GM15510 (cell line): ENCODE results near the gene NCAPG2.

ENCODE experiments used
- POLR2A ChIP-seq: IDR thresholded peaks from 3 replicates; pipeline ENCODE4 v1.6.1; 2011; ENCODE audit warnings: borderline replicate concordance; ENCODE audit not compliant: insufficient read length; ENCODE audit errors: extremely low read depth

NCAPG2 gene, protein sequence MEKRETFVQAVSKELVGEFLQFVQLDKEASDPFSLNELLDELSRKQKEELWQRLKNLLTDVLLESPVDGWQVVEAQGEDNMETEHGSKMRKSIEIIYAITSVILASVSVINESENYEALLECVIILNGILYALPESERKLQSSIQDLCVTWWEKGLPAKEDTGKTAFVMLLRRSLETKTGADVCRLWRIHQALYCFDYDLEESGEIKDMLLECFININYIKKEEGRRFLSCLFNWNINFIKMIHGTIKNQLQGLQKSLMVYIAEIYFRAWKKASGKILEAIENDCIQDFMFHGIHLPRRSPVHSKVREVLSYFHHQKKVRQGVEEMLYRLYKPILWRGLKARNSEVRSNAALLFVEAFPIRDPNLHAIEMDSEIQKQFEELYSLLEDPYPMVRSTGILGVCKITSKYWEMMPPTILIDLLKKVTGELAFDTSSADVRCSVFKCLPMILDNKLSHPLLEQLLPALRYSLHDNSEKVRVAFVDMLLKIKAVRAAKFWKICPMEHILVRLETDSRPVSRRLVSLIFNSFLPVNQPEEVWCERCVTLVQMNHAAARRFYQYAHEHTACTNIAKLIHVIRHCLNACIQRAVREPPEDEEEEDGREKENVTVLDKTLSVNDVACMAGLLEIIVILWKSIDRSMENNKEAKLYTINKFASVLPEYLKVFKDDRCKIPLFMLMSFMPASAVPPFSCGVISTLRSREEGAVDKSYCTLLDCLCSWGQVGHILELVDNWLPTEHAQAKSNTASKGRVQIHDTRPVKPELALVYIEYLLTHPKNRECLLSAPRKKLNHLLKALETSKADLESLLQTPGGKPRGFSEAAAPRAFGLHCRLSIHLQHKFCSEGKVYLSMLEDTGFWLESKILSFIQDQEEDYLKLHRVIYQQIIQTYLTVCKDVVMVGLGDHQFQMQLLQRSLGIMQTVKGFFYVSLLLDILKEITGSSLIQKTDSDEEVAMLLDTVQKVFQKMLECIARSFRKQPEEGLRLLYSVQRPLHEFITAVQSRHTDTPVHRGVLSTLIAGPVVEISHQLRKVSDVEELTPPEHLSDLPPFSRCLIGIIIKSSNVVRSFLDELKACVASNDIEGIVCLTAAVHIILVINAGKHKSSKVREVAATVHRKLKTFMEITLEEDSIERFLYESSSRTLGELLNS

GRCh38 chr7:158704524-158705233 is at the start of gene NCAPG2:
Gene NCAPG2, minus strand, starts transcription at chr7:158704804. Its CDS starts 2,905 bp downstream, at chr7:158701899.
- TF ChIP-seq POLR2A = peak; percentile 79

DNA sequence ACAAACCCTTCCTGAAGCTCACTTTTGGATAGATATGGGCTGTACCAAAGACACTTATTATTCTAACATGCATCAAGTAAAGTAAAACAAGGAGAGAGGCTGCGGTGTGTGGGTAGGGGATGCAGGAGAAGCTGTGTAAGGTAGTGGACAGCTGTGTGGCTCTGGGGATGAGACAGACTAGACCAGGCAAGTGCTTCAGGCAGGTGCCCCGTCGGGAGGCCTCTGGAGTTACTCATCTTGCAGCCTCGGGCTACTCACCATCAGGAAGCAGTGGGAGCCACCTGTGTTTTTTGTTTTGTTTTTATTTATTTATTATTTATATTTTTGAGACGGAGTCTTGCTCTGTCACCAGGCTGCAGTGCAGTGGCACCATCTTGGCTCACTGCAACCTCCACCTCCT is 49.3 kb upstream of the NCAPG2 start:
- TF ChIP-seq POLR2A = no peak

GRCh38 chr7:158751751-158752150 is 47.1 kb upstream of the NCAPG2 start:
- TF ChIP-seq POLR2A = no peak

- TF ChIP-seq POLR2A = no peak
These were observed 46.6 kb upstream of the NCAPG2 start for GRCh38 chr7:158751199-158751598.

- no peak for TF ChIP-seq POLR2A
These were observed 46.1 kb upstream of the NCAPG2 start for GRCh38 chr7:158750702-158751101.

- TF ChIP-seq POLR2A = no peak
These were observed 44.8 kb upstream of the NCAPG2 start for GRCh38 chr7:158749396-158749795.

DNA sequence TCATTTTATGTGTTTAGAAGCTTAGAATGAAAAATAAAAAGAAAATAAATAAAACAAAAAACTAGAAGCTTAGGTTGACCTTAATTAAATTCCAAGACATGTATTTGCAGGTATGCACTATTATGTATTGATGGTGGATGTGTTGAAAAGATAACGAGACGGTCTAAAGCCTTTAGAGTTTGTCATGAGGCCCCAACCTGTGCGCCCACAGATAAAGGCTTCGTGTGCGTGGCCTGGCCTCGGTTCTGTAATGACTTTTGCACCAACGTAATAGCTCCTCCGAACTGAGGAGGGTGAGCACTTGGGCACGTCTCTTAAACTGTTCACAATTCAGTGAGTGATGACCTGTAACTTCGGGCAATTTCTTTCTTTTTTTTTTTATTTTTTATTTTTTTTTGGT is 43.7 kb upstream of the NCAPG2 start:
- no peak for TF ChIP-seq POLR2A

DNA sequence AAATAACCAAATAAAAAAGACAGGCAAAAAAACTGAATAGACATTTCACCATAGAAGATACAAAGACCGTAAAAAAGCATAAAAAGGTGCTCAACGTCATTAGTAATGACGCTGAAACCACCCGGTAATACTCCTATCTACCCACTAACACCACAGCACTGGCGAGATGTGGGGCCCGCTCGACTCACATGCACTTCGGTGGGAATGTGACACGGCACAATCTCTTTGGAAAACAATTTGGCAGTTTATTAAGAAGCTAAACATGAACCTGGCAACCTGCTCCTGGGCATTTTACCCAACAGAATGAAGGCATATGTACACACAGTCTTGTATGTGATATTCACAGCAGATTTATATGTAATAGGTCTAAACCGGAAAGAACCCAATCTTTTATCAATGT is 42.8 kb upstream of the NCAPG2 start:
- TF ChIP-seq POLR2A = no peak

DNA sequence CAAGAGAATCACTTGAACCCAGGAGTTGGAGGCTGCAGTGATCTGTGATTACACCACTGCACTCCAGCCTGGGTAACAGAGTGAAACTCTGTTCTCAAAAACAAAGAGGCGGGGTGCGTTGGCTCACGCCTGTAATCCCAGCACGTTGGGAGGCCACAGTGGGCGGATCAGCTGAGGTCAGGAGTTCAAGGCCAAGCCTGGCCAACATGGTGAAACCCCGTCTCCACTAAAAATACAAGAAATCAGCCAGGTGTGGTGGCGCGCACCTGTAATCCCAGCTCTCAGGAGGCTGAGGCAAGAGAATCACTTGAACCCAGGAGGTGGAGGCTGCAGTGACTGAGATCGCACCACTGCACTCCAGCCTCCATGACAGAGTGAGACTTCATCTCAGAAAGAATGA is 42.4 kb upstream of the NCAPG2 start:
- TF ChIP-seq POLR2A = no peak

DNA sequence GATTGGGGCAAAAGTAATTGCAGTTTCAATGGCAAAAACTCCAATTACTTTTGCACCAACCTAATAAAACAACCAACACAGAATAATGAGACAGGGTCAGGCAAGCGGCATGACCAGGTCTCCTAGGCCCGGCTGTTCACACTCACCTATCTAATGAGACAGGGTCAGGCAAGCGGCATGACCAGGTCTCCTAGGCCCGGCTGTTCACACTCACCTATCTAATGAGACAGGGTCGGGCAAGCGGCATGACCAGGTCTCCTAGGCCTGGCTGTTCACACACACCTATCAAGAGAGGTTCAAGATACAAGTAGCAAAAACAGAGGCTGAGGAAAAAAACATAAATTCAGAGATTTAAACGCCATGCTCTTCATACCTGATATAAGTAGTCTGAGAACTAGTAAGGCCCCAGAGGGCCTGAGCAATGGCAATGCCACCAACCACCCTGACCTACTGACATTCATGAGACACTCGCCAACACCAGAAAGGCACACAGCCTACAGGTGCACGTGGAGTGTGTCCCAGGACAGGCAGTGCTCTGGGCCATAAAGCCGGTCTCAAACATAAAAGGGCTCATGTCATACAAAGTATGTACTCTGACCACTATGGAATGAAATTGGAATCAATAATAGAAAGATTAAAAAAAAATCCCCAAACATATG is 40.6 kb upstream of the NCAPG2 start:
- TF ChIP-seq POLR2A = no peak

DNA sequence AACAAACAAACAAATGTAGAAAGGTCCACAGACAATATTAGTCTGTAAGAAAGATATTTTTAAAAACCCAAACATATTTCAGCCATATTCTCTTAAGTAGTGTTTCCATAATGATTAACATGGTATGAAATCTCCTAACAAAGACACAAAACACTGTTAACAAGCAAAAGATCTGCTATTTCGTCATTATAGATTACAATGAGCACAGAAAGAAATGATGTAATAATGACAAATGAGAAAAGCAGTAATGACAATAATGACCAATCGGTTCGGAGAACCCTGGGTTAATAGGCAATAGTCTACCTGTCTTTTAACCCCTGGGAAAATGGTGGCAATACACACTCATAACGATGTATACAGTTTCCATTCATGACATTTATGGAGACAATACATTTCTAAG is 39.5 kb upstream of the NCAPG2 start:
- no peak for TF ChIP-seq POLR2A

DNA sequence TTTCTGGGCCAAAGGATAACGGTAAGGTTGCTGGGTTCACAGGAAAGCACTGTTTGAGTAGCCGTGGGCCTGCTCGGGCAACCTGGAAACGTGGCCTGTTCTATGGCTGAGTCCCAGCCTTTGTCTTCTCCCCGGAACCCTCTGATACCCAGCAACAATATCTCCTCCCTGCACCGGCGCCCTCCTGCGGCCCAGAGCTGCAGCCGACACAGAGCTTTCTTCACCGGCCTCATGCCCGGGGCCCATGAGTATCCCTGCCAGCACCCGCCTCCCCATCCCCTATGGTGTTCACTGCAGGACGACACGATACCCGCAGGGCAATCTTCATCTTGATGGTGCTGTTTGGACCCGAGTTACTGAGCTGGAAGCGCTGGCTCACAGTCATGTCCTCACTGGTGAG is 38.6 kb upstream of the NCAPG2 start:
- no peak for TF ChIP-seq POLR2A

GRCh38 chr7:158742065-158742821 is 37.6 kb upstream of the NCAPG2 start:
- TF ChIP-seq POLR2A = no peak

GRCh38 chr7:158741294-158741666 is 36.7 kb upstream of the NCAPG2 start:
- no peak for TF ChIP-seq POLR2A

GRCh38 chr7:158740657-158741293 is 36.2 kb upstream of the NCAPG2 start:
- TF ChIP-seq POLR2A = no peak
